Measurements from ENCODE around the gene RASAL2. TPM values are rescaled to one million over a fixed set of nuclear protein-coding genes. Genes with fewer than 3 reads are reported as not detected.

Gene RASAL2
- total and polyA plus RNA-seq, 9 of the 15 experiments (the other 6 are each of a cell fraction or from before 2014, with no cell fraction given): 0.13 to 1.0 (median 0.62) TPM

- no TSS peak for BruUV-seq (replicated peaks)
- FAIRE-seq: no peak
- no peak overlapping the region for H3K4me3 ChIP-seq
Measured at GRCh38 chr1:178330153-178330552, 236.2 kb downstream of the RASAL2 start.

More at GRCh38 chr1:178330153-178330552, 236.2 kb downstream of the RASAL2 start:
- no peak overlapping the region for H2AFZ ChIP-seq (ENCODE audit: low read depth, low read length)
- no peaks in the 10 kb centered on the region for H3K9me1 ChIP-seq (ENCODE audit: control insufficient read depth, insufficient read depth, low read length)
- H3K79me2 ChIP-seq (ENCODE audit: control insufficient read depth, insufficient read depth, low read length): no peaks in the 10 kb centered on the region
- WGBS (ENCODE audit: insufficient coverage, low coverage, missing lambda C conversion rate): 0% methylated on average over 1 of the region's 1 CpG
- no peaks in the 10 kb centered on the region for H4K20me1 ChIP-seq (replicated peaks; ENCODE audit: control insufficient read depth, insufficient read depth, low read length)
- TF ChIP-seq KLF1 (tag; IDR thresholded peaks at IDR 0.05): no peak
- TF ChIP-seq ZNF77 (CRISPR knock-in tag; IDR thresholded peaks at IDR 0.05): no peak
- no peak for TF ChIP-seq XRCC4 (IDR thresholded peaks at IDR 0.05; ENCODE audit: extremely low read depth, insufficient read depth, insufficient read length)
- no peak for TF ChIP-seq RREB1 (CRISPR knock-in tag; IDR thresholded peaks at IDR 0.05)
- TF ChIP-seq SMC3 (conservative IDR thresholded peaks at IDR 0.05; ENCODE audit: insufficient read depth, low read depth, low read length): no peak
- TF ChIP-seq ZNF133 (CRISPR knock-in tag; IDR thresholded peaks at IDR 0.05): no peak
- no peak for TF ChIP-seq HMGN3 (IDR thresholded peaks at IDR 0.05; ENCODE audit: borderline replicate concordance, extremely low read depth, insufficient read length, low read depth, low read length)
- intact Hi-C loops (cut with micrococcal nuclease) (no loop called here), in situ Hi-C loops (cut with MboI) (no loop called here)
- CTCF ChIA-PET (ENCODE audit: low intra/inter-chr PET ratio): no interaction called here
- ATAC-seq (no peak), DNase-seq (ENCODE audit: extremely low read depth in 1 of 4, low spot score in 3 of 4) (no peak)
- POLR2A ChIA-PET: interaction anchor here (0.6 kb wide), 1 partner anchor 1467 kb away, joined by 3 read pairs; no protein-coding TSS in a partner anchor
- no peak overlapping the region for H3K9ac ChIP-seq (ENCODE audit: insufficient read depth in 1 of 2, low read depth in 2 of 2, low read length in 2 of 2)
- no peaks in the 10 kb centered on the region for H3K36me3 ChIP-seq (ENCODE audit: control insufficient read depth, insufficient read depth, low read length)
- no peaks in the 10 kb centered on the region for H3K27me3 ChIP-seq (ENCODE audit: control insufficient read depth in 2 of 2, insufficient read depth in 2 of 2, low read length in 2 of 2)
- no peaks in the 10 kb centered on the region for H3K4me1 ChIP-seq (replicated peaks in 1 of 2; ENCODE audit: control insufficient read depth in 2 of 2, insufficient read depth in 2 of 2, low read length in 2 of 2)
- H3K4me2 ChIP-seq (ENCODE audit: insufficient read depth, low read length): no peak overlapping the region
- no peak overlapping the region for H3K27ac ChIP-seq (ENCODE audit: extremely low read depth, low read depth, low read length)
- H3K9me3 ChIP-seq (replicated peaks; ENCODE audit: control insufficient read depth, insufficient read depth, low read depth, low read length): no peaks in the 10 kb centered on the region

Data from K562 (cell line).